Motor neuron (in vitro differentiated cells): Measurements from ENCODE around the gene DNAJC5. TPM values are rescaled to one million over a fixed set of nuclear protein-coding genes. Genes with fewer than 3 reads are reported as not detected.
"Not testable (repeated sequence)": the region's sequence is repeated elsewhere in the genome, so short reads cannot be mapped to it uniquely, and the experiment has no call there.

Experiments used
- ATAC-seq, 8 experiments: fragments of 200-7000 bp; cut with Tn5 transposase; replicated peaks in 6 of 8; 2 replicates each; pipeline ENCODE4 v1.8.0; 2021; ENCODE audit warnings: mild to moderate bottlenecking in 8 of 8, moderate library complexity in 8 of 8
- H3K27ac ChIP-seq, 2 donors: fragments of 250-450 bp; sonication (Bioruptor Pico); 2 replicates each; pipeline ENCODE4 v1.9.0; 2021; ENCODE audit warnings: antibody characterized with exemption in 2 of 2, mild to moderate bottlenecking in 2 of 2, moderate library complexity in 1 of 2
- H3K4me1 ChIP-seq, 2 donors: fragments of 250-450 bp; sonication (Bioruptor Pico); replicated peaks in 1 of 2; 2 replicates each; pipeline ENCODE4 v1.6.1; 2021; ENCODE audit warnings: antibody characterized with exemption in 2 of 2, mild to moderate bottlenecking in 2 of 2, moderate library complexity in 1 of 2
- H3K4me3 ChIP-seq, 5 donors: fragments of 250-450 bp; sonication (Bioruptor Pico); 2 replicates each; pipeline ENCODE4 v1.9.0; 2021; ENCODE audit warnings: antibody characterized with exemption in 5 of 5, mild to moderate bottlenecking in 5 of 5, moderate library complexity in 4 of 5
- WGBS, 10 experiments: fragments of 450-650 bp; shearing (Covaris generic); methylation state at CpG; one replicate each; pipeline ENCODE4 v1.0.0; 2022; 5-methylcytosine and 5-hydroxymethylcytosine counted together
- in situ Hi-C, 9 experiments: fragments of 400-800 bp; cut with MboI; loops; one replicate each; pipeline ENCODE4 v1.15.0; 2021; ENCODE audit warnings: low sequenced_read_pairs in 9 of 9, low pct_unique_long_range_greater_than_20kb in 2 of 9; ENCODE audit not compliant: unreplicated experiment in 9 of 9
- total RNA-seq, 8 experiments: library from RNA; unstranded; fragments of 300-600 nt; gene quantifications; 2 replicates each; pipeline versions ENCODE4 v1.2.3 to v1.2.4, GENCODE V29; 2022

The DNAJC5 gene
- total RNA-seq, 8 experiments from 2014 or later = 31.7 to 80.7 (median 41.5) TPM

- Histone ChIP-seq H3K4me3 (peak overlapping the region; percentile 73 to 93 (median 89)), H3K4me1 (peaks cover 20 to 21% of the 10 kb centered on the region in 2 donors), H3K27ac (peak overlapping the region; percentile 28 to 71)
- peak; percentile 2 to 48 (median 40) for ATAC-seq
- in situ Hi-C loops = loop anchor here in 2 of 9 experiments (25.0 kb wide), 2 partner anchors 102 to 327 kb away; partner anchors contain the start of genes PTK6 (in 1 of the 2) and SRMS (in 1 of the 2)
- WGBS, 10 experiments = 0 to 46% (median 23%) methylated on average over 1 to 18 of the region's 38 CpGs; no CpG with 5 or more reads in 1 of the 10 experiments
These were observed 31.0 kb upstream of the DNAJC5 start for GRCh38 chr20:63863798-63864544.

- Histone ChIP-seq H3K4me3 (peak overlapping the region; percentile 73 to 93 (median 89)), H3K27ac (peak overlapping the region; percentile 28 to 71), H3K4me1 (peaks cover 14 to 16% of the 10 kb centered on the region in 2 donors)
- WGBS, 10 experiments = 0 to 1% (median 0%) methylated on average over 1 to 17 of the region's 25 CpGs; no CpG with 5 or more reads in 3 of the 10 experiments
- in situ Hi-C loops = loop anchor here in 2 of 9 experiments (25.0 kb wide), 2 partner anchors 102 to 327 kb away; partner anchors contain the start of genes PTK6 (in 1 of the 2) and SRMS (in 1 of the 2)
- peak in 1 of 8 experiments; percentile 0 for ATAC-seq
These were observed 30.4 kb upstream of the DNAJC5 start for GRCh38 chr20:63864545-63864977.

- WGBS, 10 experiments = 0% methylated on average over 1 to 13 of the region's 68 CpGs; no CpG with 5 or more reads in 4 of the 10 experiments
- in situ Hi-C loops = loop anchor here in 2 of 9 experiments (25.0 kb wide), 2 partner anchors 103 to 328 kb away; partner anchors contain the start of genes PTK6 (in 1 of the 2) and SRMS (in 1 of the 2)
- Histone ChIP-seq H3K4me1 (peaks cover 12 to 16% of the 10 kb centered on the region in 2 donors), H3K27ac (peak within 1 kb of the TSS; percentile 82 to 90), H3K4me3 (peak within 1 kb of the TSS; percentile 73 to 93 (median 89))
- ATAC-seq = peak; percentile 87 to 95 (median 92)
These were observed 29.8 kb upstream of the DNAJC5 start, which contains the start of gene TPD52L2 for GRCh38 chr20:63864978-63865640. Gene TPD52L2, plus strand, starts transcription at chr20:63865270. Its CDS starts 96 bp downstream, at chr20:63865366.

- 75 to 100% (median 95%) methylated on average over 2 to 10 of the region's 13 CpGs; no CpG with 5 or more reads in 4 of the 10 experiments for WGBS, 10 experiments
- not testable (repeated sequence) for ATAC-seq, H3K27ac ChIP-seq, H3K4me3 ChIP-seq
- in situ Hi-C loops = loop anchor here in 2 of 9 experiments (25.0 kb wide), 2 partner anchors 105 to 330 kb away; partner anchors contain the start of genes PTK6 (in 1 of the 2) and SRMS (in 1 of the 2)
- peaks cover 12 to 16% of the 10 kb centered on the region in 2 donors for H3K4me1 ChIP-seq
These were observed 27.9 kb upstream of the DNAJC5 start for GRCh38 chr20:63867042-63867441.

- Histone ChIP-seq H3K4me3 (no peak overlapping the region), H3K4me1 (peaks cover 12 to 16% of the 10 kb centered on the region in 2 donors), H3K27ac (no peak overlapping the region)
- in situ Hi-C loops = loop anchor here in 2 of 9 experiments (25.0 kb wide), 2 partner anchors 106 to 331 kb away; partner anchors contain the start of genes PTK6 (in 1 of the 2) and SRMS (in 1 of the 2)
- WGBS, 10 experiments = 70 to 100% (median 86%) methylated on average over 1 to 4 of the region's 5 CpGs; no CpG with 5 or more reads in 5 of the 10 experiments
- ATAC-seq = no peak
These were observed 26.7 kb upstream of the DNAJC5 start for GRCh38 chr20:63868264-63868663.

GRCh38 chr20:63873477-63873971, 21.4 kb upstream of the DNAJC5 start:
- ATAC-seq = no peak
- no peak overlapping the region for H3K4me3 ChIP-seq
- H3K4me1 ChIP-seq = no peaks in the 10 kb centered on the region
- WGBS, 10 experiments = 72 to 100% (median 97%) methylated on average over 1 to 8 of the region's 14 CpGs; no CpG with 5 or more reads in 3 of the 10 experiments
- in situ Hi-C loops = loop anchor here in 2 of 9 experiments (25.0 kb wide), 2 partner anchors 111 to 336 kb away; partner anchors contain the start of genes PTK6 (in 1 of the 2) and SRMS (in 1 of the 2)
- no peak overlapping the region for H3K27ac ChIP-seq

GRCh38 chr20:63874241-63874640, 20.7 kb upstream of the DNAJC5 start:
- 91 to 100% (median 100%) methylated on average over 1 to 6 of the region's 7 CpGs; no CpG with 5 or more reads in 5 of the 10 experiments for WGBS, 10 experiments
- H3K4me3 ChIP-seq, ATAC-seq, H3K4me1 ChIP-seq, H3K27ac ChIP-seq: not testable (repeated sequence)
- in situ Hi-C loops = loop anchor here in 2 of 9 experiments (25.0 kb wide), 2 partner anchors 112 to 337 kb away; partner anchors contain the start of genes PTK6 (in 1 of the 2) and SRMS (in 1 of the 2)

GRCh38 chr20:63876489-63877036, 18.4 kb upstream of the DNAJC5 start:
- in situ Hi-C loops = no loop called here
- no peak for ATAC-seq
- H3K27ac ChIP-seq = no peak overlapping the region
- WGBS, 10 experiments = 80 to 100% (median 87%) methylated on average over 1 to 12 of the region's 19 CpGs; no CpG with 5 or more reads in 1 of the 10 experiments
- H3K4me3 ChIP-seq = no peak overlapping the region
- no peaks in the 10 kb centered on the region for H3K4me1 ChIP-seq

- no peaks in the 10 kb centered on the region for H3K4me1 ChIP-seq
- 70 to 100% (median 94%) methylated on average over 1 to 14 of the region's 32 CpGs; no CpG with 5 or more reads in 3 of the 10 experiments for WGBS, 10 experiments
- H3K27ac ChIP-seq = no peak overlapping the region
- in situ Hi-C loops = no loop called here
- no peak for ATAC-seq
- no peak overlapping the region for H3K4me3 ChIP-seq
These were observed 17.0 kb upstream of the DNAJC5 start for GRCh38 chr20:63877755-63878470.

GRCh38 chr20:63878899-63879663, 15.8 kb upstream of the DNAJC5 start:
- no peak overlapping the region for H3K27ac ChIP-seq
- 29 to 100% (median 93%) methylated on average over 1 to 3 of the region's 14 CpGs; no CpG with 5 or more reads in 6 of the 10 experiments for WGBS, 10 experiments
- ATAC-seq = peak in 2 of 8 experiments; percentile 25 to 52
- H3K4me1 ChIP-seq = no peaks in the 10 kb centered on the region
- no peak overlapping the region for H3K4me3 ChIP-seq
- in situ Hi-C loops = no loop called here

GRCh38 chr20:63880901-63881300, 14.0 kb upstream of the DNAJC5 start:
- H3K27ac ChIP-seq, H3K4me3 ChIP-seq, in situ Hi-C loops, ATAC-seq, H3K4me1 ChIP-seq: not testable (repeated sequence)
- 80 to 100% (median 94%) methylated on average over 1 to 10 of the region's 13 CpGs; no CpG with 5 or more reads in 3 of the 10 experiments for WGBS, 10 experiments
